ENCODE results near the gene ELL. TPM values are rescaled to one million over a fixed set of nuclear protein-coding genes. Genes with fewer than 3 reads are reported as not detected.
A peak's percentile ranks its signal among the peaks of the same experiment; 100 is the strongest.

ELL gene
- total RNA-seq (2012; rRNA removed) = 11.8 and 12.2 TPM in 2 replicates

DNA sequence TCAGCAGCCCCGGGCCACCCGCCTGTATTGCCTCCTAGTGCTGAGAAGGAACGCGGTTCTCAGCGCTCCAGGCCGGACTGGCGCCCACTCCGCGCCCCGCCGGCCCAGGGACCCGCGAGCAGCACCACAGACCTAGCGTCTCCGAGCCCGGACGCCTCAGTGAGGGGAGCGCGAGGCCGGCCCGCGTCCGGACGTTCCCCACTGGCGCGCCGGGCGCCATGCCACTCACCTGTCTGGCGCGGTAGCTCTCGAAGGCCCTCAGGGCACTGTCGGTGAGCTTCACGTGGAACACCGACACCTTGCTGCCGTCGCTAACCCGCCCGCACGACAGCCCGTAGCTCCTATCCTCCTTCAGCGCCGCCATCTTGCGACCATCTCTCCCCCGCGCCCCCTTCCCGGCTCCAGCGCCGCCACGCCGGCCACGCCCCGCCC, at the start of gene ELL:
TSS of gene ELL (minus strand) at position 379 of the 432 bp plus-strand sequence. CDS start at position 364, 15 bp downstream.
- Histone ChIP-seq H3K4me2 (ENCODE audit: low read length) (peak within 1 kb of the TSS; percentile 86), H3K9ac (ENCODE audit: low read depth, low read length) (peak within 1 kb of the TSS; percentile 97), H3K4me1 (ENCODE audit: control insufficient read depth, insufficient read depth, low read length) (peaks cover 17% of the 10 kb centered on the region), H3K4me3 (ENCODE audit: low read length) (peak within 1 kb of the TSS; percentile 98), H3K27me3 (ENCODE audit: control insufficient read depth, insufficient read depth, low read length) (no peaks in the 10 kb centered on the region), H3K9me3 (replicated peaks; ENCODE audit: low read length) (no peaks in the 10 kb centered on the region), H3K36me3 (ENCODE audit: insufficient read depth, low read length) (no peaks in the 10 kb centered on the region)

DNA sequence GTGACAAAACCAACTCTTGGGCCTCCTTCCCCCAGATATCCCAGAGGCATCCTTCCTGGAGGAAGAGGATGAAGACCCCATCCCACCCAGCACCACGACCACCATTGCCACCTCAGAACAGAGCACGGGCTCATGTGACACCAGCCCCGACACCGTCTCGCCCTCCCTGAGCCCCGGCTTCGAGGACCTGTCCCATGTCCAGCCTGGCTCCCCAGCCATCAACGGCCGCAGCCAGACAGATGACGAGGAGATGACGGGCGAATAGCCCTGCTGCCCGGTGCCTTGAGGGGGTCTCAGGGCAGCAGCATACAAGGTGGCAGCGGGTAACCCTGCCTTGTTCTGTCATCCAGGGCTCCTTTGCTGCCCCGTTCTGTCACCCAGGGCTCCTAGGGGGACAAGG, 46.5 kb upstream of the ELL start:
- Histone ChIP-seq H3K9me3 (replicated peaks; ENCODE audit: low read length) (no peaks in the 10 kb centered on the region), H3K4me1 (ENCODE audit: control insufficient read depth, insufficient read depth, low read length) (peaks cover 13% of the 10 kb centered on the region), H3K4me3 (ENCODE audit: low read length) (no peak overlapping the region), H3K36me3 (ENCODE audit: insufficient read depth, low read length) (peaks cover 55% of the 10 kb centered on the region), H3K4me2 (ENCODE audit: low read length) (no peak overlapping the region), H3K9ac (ENCODE audit: low read depth, low read length) (no peak overlapping the region), H3K27me3 (ENCODE audit: control insufficient read depth, insufficient read depth, low read length) (no peaks in the 10 kb centered on the region)

DNA sequence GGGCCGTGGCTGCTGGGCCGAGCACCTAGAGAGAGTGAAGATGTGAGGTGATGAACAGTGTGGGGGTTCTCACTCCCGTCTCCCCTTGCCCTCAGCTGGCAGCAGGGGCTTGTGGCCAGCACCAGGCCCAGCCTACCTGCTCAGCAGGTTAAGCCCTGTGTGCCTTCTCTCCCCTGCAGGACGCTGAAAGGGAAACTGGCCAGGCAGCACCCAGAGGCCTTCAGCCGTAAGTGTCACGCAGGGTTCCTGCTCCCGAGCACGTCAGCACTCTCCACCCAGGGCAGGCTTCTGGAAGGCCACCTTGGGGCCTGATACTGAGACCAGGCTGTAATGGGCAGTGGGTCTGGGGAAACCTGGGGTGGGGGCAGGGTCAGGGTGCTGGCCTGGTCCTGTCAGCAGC, 45.1 kb upstream of the ELL start:
- no peak overlapping the region for H3K9ac ChIP-seq (ENCODE audit: low read depth, low read length)
- H3K9me3 ChIP-seq (replicated peaks; ENCODE audit: low read length) = no peaks in the 10 kb centered on the region
- H3K4me2 ChIP-seq (ENCODE audit: low read length) = no peak overlapping the region
- no peaks in the 10 kb centered on the region for H3K27me3 ChIP-seq (ENCODE audit: control insufficient read depth, insufficient read depth, low read length)
- H3K36me3 ChIP-seq (ENCODE audit: insufficient read depth, low read length) = peaks cover 52% of the 10 kb centered on the region
- no peak overlapping the region for H3K4me3 ChIP-seq (ENCODE audit: low read length)
- H3K4me1 ChIP-seq (ENCODE audit: control insufficient read depth, insufficient read depth, low read length) = peaks cover 13% of the 10 kb centered on the region

DNA sequence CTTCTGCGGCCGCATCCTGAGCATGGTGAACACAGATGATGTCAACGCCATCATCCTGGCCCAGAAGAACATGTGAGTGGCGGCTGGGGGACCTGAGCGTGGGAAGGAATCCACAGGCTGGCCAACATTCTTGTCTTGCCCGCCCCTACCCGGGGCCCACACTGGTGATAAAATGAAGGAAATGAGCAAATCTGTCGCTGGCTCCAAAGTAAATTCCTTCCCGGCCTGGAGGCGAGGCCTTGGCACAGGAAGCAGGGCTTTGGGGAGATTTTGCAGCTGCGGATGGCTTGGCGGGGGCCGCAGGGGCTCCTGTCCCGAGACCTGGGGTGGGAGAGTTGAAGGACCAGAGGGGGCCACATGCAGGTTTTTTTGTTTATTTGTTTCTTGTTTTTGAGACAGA, 40.2 kb upstream of the ELL start:
- H3K36me3 ChIP-seq (ENCODE audit: insufficient read depth, low read length) = peaks cover 31% of the 10 kb centered on the region
- peak overlapping the region; percentile 21 for H3K9ac ChIP-seq (ENCODE audit: low read depth, low read length)
- no peaks in the 10 kb centered on the region for H3K27me3 ChIP-seq (ENCODE audit: control insufficient read depth, insufficient read depth, low read length)

DNA sequence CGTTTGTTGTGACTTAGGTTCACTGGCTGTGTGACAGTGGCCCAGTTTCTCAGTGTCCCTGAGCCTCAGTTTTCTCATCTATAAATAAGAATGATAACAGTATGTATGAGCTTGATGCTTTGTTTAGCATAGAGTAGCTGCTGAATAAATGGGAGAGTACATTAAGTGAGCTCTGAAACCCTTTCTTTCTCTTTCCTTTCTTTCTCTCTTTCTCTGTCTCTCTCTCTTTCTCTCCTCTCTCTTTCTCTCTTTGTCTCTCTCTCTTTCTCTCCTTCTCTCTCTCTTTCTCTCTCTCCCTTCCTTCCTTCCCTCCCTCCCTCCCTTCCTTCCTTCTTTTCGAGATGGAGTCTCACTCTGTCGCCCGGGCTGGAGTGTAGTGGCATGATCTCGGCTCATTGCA, 37.8 kb upstream of the ELL start:
- Histone ChIP-seq H3K36me3 (ENCODE audit: insufficient read depth, low read length) (peaks cover 16% of the 10 kb centered on the region), H3K9me3 (replicated peaks; ENCODE audit: low read length) (no peaks in the 10 kb centered on the region), H3K9ac (ENCODE audit: low read depth, low read length) (no peak overlapping the region), H3K4me1 (ENCODE audit: control insufficient read depth, insufficient read depth, low read length) (peaks cover 32% of the 10 kb centered on the region), H3K4me2 (ENCODE audit: low read length) (peak overlapping the region; percentile 97), H3K4me3 (ENCODE audit: low read length) (no peak overlapping the region), H3K27me3 (ENCODE audit: control insufficient read depth, insufficient read depth, low read length) (no peaks in the 10 kb centered on the region)

More for the DNA sequence above, 40.2 kb upstream of the ELL start:
- Histone ChIP-seq H3K4me2 (ENCODE audit: low read length) (peak overlapping the region; percentile 37), H3K9me3 (replicated peaks; ENCODE audit: low read length) (no peaks in the 10 kb centered on the region), H3K4me3 (ENCODE audit: low read length) (peak overlapping the region; percentile 25), H3K4me1 (ENCODE audit: control insufficient read depth, insufficient read depth, low read length) (peaks cover 32% of the 10 kb centered on the region)

DNA sequence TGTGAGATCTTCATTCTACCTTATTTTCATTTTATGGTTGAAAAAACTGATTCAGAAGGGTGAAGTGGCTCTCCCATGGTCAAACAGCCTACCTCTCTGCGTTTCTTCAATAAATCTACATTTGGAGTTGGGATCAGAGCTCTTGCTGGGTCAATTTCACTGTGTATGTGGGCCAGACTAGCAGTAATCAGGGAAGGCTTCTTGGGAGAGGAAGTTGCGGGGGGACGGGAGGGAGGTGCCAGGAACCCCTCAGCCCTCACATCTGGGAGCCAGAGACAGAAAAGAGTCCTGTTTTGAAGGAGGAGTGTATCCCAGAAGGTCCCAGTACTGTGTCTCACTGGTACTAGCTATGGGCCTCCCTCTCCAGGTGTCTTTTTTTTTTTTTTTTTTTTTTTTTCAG, 36.7 kb upstream of the ELL start:
- peak overlapping the region; percentile 97 for H3K4me2 ChIP-seq (ENCODE audit: low read length)
- H3K4me3 ChIP-seq (ENCODE audit: low read length) = peak overlapping the region; percentile 93
- H3K9me3 ChIP-seq (replicated peaks; ENCODE audit: low read length) = no peaks in the 10 kb centered on the region
- H3K4me1 ChIP-seq (ENCODE audit: control insufficient read depth, insufficient read depth, low read length) = peaks cover 32% of the 10 kb centered on the region
- H3K36me3 ChIP-seq (ENCODE audit: insufficient read depth, low read length) = peaks cover 9% of the 10 kb centered on the region
- H3K27me3 ChIP-seq (ENCODE audit: control insufficient read depth, insufficient read depth, low read length) = no peaks in the 10 kb centered on the region
- peak overlapping the region; percentile 97 for H3K9ac ChIP-seq (ENCODE audit: low read depth, low read length)

DNA sequence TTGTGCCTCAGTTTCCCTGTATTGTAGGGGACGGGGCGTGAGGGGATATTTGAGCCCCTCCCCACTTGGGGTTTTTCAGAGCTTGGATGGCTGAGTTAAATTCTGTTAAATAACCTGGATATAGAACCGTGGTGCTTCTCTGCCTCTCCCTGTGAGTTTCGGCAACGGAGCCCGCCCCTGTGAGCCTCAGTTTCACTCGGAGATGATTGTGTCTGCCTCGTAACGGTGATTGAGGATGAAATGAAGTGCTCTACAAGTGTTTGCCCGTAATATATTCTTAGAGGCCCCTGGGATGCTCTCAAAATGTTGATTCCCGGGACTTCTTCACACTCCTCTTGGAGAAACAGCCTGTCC, 36.3 kb upstream of the ELL start:
- Histone ChIP-seq H3K4me1 (ENCODE audit: control insufficient read depth, insufficient read depth, low read length) (peaks cover 32% of the 10 kb centered on the region), H3K27me3 (ENCODE audit: control insufficient read depth, insufficient read depth, low read length) (no peaks in the 10 kb centered on the region), H3K9me3 (replicated peaks; ENCODE audit: low read length) (no peaks in the 10 kb centered on the region), H3K9ac (ENCODE audit: low read depth, low read length) (peak overlapping the region; percentile 97), H3K4me2 (ENCODE audit: low read length) (peak overlapping the region; percentile 97), H3K4me3 (ENCODE audit: low read length) (peak overlapping the region; percentile 93), H3K36me3 (ENCODE audit: insufficient read depth, low read length) (peaks cover 9% of the 10 kb centered on the region)

DNA sequence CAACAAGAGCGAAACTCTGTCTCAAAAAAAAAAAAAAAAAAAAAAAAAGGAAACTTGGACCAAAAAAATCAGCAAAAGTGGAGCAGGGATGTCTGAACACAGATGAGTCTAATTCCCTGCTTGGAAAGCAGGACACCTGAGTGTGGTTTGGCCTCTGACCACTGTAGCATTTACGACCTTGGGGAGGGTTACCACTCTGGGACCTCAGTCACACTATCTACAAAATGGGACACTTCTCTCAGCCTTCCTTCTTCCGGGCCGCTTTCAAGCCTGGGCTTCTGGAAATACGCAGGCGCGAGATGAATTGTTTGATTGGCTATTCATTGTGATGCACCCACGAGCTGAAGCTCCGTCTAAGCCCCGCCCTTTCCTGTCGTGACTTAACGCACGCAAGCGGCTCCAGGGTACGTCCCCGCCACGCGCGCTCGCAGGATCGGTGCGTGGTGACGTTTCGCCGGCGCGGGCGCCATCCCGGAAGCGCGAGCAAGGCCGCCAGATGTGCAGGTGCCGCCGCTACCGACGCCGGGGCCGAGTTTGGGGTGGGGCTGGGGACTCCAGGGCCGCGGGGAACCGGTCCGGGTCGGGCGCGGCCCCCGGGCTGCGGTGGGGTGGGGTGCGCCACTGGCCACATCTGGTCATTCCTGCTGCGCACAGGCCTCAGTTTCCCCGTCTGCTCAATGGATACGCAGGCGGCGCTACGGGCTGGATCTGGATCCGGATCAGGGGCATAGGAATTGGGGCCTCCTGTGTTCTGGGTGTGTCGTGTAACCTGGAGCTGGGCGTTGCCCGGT, 35.7 kb upstream of the ELL start, which contains the start of gene KXD1:
TSS of gene KXD1 (plus strand) at position 460 of the 791 bp plus-strand sequence. CDS start 4,187 bp downstream, outside the sequence.
- Histone ChIP-seq H3K9me3 (replicated peaks; ENCODE audit: low read length) (no peaks in the 10 kb centered on the region), H3K36me3 (ENCODE audit: insufficient read depth, low read length) (peaks cover 6% of the 10 kb centered on the region)

DNA sequence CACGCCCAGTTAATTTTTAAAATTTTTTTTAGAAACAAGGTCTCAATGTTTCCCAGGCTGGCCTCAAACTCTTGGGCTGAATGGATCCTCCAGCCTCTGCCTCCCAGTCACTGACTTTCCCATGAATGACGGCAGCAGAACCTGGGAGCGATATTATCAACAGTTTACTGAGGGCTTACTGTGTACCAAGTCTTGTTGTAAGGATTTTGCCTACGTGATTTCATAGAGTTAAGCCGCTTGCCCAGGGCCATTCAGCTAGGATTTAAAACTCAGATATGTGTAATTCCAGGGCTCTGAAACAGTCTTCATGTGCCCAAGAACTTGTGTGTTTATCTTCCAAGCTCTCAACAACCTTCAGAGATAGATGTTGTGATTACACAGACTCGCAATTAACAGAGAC, 29.8 kb upstream of the ELL start:
- Histone ChIP-seq H3K27me3 (ENCODE audit: control insufficient read depth, insufficient read depth, low read length) (no peaks in the 10 kb centered on the region), H3K4me3 (ENCODE audit: low read length) (no peak overlapping the region), H3K4me1 (ENCODE audit: control insufficient read depth, insufficient read depth, low read length) (no peaks in the 10 kb centered on the region), H3K36me3 (ENCODE audit: insufficient read depth, low read length) (no peaks in the 10 kb centered on the region), H3K4me2 (ENCODE audit: low read length) (no peak overlapping the region), H3K9ac (ENCODE audit: low read depth, low read length) (no peak overlapping the region), H3K9me3 (replicated peaks; ENCODE audit: low read length) (no peaks in the 10 kb centered on the region)

More for the DNA sequence above, 35.7 kb upstream of the ELL start, which contains the start of gene KXD1:
- H3K4me2 ChIP-seq (ENCODE audit: low read length) = peak within 1 kb of the TSS; percentile 97
- peak within 1 kb of the TSS; percentile 93 for H3K4me3 ChIP-seq (ENCODE audit: low read length)
- peak within 1 kb of the TSS; percentile 97 for H3K9ac ChIP-seq (ENCODE audit: low read depth, low read length)
- no peaks in the 10 kb centered on the region for H3K27me3 ChIP-seq (ENCODE audit: control insufficient read depth, insufficient read depth, low read length)
- H3K4me1 ChIP-seq (ENCODE audit: control insufficient read depth, insufficient read depth, low read length) = peaks cover 30% of the 10 kb centered on the region

DNA sequence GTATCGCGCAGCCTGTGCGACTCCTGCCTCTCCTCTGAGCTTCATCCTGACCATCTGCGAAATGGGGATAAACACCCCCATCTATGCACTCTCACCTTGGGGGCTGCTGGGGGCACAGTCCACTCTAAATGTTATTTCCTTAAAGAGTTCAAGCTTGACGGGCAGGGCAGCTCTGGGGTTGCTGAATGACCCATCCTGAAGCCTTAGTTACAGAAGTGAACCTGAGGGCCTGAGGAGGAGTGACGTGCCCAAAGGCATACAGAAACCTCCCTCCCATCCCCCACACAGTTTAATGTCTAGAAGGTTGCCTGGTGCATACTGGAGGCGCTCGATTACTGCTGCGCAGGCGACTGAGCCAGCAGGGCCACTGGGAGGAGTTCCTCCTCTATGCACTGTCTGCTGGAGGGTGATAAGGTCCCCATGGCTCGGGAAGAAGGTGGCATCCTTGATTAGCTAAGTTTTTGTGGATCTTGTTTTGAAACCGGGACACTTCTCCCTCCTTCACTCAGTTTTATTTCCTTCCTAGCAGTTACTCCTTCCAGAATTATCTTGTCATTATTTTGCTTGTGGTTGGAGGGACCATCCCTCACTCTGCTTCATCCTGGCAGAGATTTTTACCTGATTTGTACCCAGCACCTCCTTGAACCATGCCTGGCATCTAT, 22.1 kb upstream of the ELL start:
- Histone ChIP-seq H3K27me3 (ENCODE audit: control insufficient read depth, insufficient read depth, low read length) (no peaks in the 10 kb centered on the region), H3K9ac (ENCODE audit: low read depth, low read length) (peak overlapping the region; percentile 15), H3K4me1 (ENCODE audit: control insufficient read depth, insufficient read depth, low read length) (peaks cover 21% of the 10 kb centered on the region), H3K4me2 (ENCODE audit: low read length) (peak overlapping the region; percentile 77), H3K9me3 (replicated peaks; ENCODE audit: low read length) (no peaks in the 10 kb centered on the region), H3K36me3 (ENCODE audit: insufficient read depth, low read length) (peaks cover 19% of the 10 kb centered on the region), H3K4me3 (ENCODE audit: low read length) (peak overlapping the region; percentile 52)

DNA sequence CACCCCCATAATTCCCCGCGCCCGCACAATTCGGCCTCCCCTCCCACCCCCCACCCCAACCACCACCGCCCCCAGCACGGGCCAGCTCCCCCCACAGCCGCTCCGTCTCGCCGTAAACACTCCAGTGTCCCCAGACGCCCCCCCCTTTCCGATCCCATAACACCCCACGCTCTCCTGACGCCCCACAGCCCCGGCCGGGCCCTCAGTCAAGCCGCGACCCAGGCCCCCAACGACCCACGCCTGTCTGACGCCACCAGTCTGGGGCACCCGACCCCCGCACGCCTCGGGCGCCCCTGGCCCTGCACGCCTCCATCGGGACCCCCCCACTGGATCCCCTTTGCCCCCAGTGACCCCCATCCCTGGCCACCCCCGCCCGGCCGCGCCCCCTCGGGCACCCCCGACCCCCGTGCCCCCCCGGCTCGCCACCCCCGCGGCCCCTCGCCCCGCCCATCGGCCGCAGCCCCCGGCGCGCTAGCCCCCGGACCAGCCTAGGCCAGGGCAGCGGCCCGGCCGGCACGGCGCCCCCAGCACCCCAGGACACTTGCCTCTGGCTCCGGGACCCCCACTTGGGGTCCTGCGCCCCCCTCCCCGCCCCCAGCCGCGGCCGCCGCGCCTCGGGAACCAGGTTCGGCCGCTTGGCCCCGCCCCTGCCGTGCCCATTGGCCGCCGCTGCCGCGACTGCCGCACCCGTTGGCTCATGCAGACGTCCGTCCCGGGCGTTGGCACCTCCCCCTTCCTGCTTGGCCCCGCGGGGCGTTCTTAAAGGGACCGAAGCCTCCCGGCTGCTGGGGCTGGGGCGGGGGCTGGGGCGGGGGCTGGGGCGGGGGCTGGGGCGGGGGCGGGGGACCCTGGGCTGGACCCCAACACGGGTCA, 21.3 kb upstream of the ELL start, which contains the start of gene FKBP8:
TSS of gene FKBP8 (minus strand) at position 633 of the 873 bp plus-strand sequence. CDS start 1,603 bp downstream, outside the sequence.
- Histone ChIP-seq H3K9me3 (replicated peaks; ENCODE audit: low read length) (no peaks in the 10 kb centered on the region), H3K9ac (ENCODE audit: low read depth, low read length) (peak within 1 kb of the TSS; percentile 89), H3K4me3 (ENCODE audit: low read length) (peak within 1 kb of the TSS; percentile 86), H3K4me2 (ENCODE audit: low read length) (peak within 1 kb of the TSS; percentile 99), H3K36me3 (ENCODE audit: insufficient read depth, low read length) (peaks cover 23% of the 10 kb centered on the region), H3K27me3 (ENCODE audit: control insufficient read depth, insufficient read depth, low read length) (no peaks in the 10 kb centered on the region), H3K4me1 (ENCODE audit: control insufficient read depth, insufficient read depth, low read length) (peaks cover 21% of the 10 kb centered on the region)
